ENCODE measurements around the gene WDR37.
"Not testable (repeated sequence)": the region's sequence is repeated elsewhere in the genome, so short reads cannot be mapped to it uniquely, and the experiment has no call there.

WDR37 gene

DNA sequence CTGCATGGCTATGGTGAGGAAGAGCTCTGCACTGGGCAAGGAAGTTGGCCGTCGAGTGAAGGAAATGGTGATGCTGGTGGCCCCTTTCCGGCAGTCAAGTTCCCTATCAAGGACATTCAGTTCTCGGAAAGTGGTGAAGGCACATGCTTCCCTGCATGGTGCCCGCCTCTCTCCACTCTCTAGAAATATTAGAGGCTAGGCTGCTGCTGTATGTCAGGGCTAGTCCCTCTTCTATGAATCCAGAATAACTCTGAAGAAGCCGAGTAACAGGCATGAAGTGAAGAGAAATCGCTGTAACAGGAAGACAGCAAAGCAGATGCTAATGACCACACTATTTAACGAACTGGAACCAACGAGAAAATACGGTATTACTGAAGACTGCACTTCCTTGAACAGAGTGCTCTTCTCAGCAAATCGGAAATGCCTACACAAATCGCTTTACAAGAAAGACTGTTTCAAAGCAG is 12.6 kb upstream of the WDR37 start:
- no peak for DNase-seq

DNA sequence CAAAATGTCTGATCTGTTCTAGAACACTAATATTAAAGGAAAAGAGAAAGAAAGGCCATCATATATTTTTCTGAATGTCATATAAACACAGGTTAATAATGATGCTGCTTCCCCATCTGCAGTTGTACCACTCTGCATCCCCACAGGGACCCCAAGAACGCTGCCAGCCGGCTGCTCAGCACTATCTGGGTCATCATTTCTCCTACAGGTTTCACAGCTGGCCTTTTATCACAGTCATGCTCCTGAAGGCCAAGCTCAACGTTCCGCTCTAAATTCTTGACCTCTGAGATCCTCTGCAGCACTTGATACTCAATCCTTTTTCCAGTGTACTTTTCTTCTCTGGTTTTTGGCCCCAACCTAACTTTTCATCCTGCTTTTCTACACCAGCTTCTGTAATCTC is 12.0 kb upstream of the WDR37 start:
- no peak for DNase-seq

DNA sequence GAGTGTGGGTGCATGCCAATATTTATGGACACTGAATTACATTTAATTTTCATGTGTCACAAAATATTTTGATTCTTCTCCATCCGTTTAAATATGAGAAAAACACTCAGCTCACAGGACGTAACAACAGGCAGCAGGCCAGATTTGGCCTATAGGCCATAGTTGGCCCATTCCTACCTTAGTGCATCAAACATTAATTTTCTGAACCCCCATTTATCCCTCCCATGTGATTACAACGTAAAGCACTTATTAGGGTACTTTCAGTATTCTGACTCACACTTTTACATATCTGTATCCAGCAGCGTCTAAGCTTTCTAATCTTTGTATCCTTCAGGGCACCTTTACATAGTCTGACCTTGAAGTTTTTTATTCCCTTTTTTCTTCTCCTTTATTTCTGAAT is 11.2 kb upstream of the WDR37 start:
- no peak for DNase-seq

DNA sequence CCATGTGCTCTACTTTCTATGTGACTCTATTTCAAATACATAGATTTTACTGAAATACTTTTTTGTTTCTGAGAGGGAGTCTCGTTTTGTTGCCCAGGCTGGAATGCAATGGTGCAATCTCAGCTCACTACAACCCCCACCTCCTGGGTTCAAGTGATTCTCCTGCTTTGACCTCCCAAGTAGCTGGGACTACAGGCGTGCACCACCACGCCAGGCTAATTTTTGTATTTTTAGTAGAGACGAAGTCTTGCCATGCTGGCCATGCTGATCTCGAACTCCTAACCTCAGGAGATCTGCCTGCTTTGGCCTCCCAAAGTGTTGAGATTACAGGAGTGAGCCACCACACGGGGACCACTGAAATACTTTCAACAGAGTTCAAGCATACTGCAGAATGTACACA is 10.8 kb upstream of the WDR37 start:
- DNase-seq, result no peak

DNA sequence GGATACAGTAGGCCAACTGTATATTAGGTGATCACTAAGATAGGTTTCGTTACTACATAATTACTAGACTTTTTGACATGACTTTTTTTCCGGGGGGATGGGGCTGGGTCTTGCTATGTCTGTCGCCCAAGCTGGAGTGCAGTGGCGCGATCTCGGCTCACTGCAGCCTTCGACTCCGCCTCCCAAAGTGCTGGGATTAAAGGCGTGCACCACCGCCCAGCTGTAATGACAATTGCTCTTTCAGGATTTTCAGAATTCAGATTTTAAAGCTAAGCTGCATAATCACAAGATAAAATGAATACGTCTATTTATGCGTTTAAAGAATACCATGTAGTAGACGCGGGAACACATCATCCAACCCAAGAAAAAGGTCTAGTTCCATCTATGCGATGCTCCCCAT is 8.2 kb upstream of the WDR37 start:
- no peak for DNase-seq

DNA sequence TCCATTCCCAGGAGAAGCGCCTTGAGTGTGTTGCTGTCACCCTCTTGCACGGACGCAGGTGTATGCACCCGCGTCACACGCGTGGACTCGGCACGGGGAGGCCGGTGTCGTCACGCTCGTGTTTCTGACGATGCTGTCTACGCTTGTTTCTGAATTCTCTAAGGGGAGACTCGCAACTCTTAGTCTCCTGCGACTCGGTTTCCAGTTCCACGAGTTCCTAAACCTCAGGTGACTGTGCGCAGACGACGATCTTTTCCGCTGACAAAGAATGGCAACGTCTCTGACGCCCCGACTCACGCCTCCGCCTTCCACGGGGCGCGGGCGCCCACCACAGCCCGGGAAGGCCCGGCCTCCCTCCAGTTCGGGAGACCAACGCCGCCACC is 7.8 kb upstream of the WDR37 start:
- DNase-seq, result no peak

DNA sequence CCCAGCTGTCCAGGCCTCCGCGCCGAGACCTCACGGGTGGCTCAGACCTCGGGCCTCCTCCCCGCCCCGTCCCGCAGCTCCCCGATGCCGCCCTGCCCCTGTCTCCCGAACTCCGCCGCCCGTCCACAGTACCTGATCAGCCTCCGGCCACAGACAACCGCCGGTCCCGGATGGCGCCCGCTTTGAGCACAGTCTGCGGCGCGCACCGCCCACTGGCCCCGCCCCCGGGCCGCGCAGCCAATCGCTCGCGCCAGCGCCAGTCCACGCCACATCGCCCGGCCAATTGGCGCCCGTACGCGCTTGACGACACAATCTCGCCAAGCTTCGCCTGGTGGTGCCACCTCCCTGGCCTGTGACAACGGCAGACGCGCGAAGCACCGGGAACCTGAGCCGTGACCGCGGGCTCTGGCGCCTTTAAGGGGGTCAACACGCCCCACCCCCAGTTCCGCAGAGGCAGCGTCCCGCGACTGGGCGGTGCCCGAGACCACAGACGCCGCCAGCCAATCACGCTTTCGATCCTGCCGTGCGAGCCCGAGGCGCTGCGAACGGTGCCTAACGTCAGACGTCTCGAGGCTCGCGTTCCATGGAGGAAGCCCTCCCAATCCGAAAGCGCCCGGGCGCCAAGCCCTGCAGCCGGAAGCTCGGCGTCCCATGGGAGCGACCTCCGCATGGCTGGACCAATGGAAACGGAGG is 7.3 kb upstream of the WDR37 start, which contains the start of gene IDI1:
TSS of gene IDI1 (minus strand) at position 388 of the 693 bp plus-strand sequence. CDS start at position 272, 116 bp downstream.
- peak; percentile 99 for DNase-seq

DNA sequence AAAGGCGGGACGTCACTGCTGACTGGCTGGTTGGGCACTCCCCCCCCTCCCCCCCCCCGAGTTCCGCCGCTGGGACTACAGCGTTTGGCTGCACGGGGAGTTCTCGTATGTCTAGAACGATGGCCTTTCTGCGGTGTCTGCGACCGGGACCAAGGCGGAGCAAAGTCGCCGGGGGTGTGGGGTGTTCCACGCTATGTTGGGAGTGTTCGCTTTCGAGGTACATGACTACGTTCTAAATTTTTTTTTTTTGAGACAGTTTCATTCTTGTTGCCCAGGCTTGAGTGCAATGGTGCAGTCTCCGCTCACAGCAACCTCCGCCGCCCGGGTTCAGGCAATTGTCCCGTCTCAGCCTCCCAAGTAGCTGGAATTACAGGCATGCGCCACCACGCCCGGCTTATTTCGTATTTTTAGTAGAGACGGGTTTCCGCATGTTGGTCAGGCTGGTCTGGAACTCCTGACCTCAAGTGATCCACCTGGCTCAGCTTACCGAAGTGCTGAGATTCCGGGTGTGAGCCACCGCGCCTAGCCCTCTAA is 6.7 kb upstream of the WDR37 start:
- no peak for DNase-seq

DNA sequence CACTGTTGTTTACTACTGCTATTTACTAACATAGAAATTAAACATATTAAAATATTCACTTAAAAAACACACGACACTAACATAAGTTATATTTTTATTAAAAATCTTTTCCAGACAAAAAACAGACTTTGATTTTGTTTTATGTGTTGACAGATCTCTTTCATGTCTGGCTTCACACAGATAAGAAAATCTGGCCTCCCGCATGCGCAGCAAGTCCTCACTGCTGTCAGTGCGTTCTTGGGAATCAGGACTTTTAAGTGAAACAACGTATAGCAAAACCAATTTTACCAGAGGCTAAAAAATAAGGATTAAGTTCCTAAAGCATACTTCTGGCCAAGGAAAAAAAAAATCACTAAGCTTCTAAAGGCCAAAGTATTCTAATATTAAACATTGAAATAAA is 6.0 kb upstream of the WDR37 start:
- no peak for DNase-seq

DNA sequence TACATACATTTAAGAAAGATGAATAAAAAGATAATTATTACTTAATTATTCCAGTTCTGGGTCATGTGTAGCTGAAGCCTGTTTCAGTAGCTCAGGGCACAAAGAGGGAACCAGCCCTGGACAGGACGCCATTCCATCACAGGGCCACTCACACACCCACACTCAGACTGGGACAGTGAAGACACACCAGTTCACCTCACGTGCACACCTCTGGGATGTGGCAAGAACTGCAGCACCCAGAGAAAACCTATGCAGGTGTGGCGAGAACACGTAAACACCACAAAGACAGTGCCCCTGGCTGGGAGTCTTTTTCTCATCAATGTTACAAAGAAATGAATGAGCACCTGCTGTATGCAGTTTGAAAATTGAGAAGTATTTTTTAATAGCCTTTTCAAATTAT is 5.6 kb upstream of the WDR37 start:
- no peak for DNase-seq

DNA sequence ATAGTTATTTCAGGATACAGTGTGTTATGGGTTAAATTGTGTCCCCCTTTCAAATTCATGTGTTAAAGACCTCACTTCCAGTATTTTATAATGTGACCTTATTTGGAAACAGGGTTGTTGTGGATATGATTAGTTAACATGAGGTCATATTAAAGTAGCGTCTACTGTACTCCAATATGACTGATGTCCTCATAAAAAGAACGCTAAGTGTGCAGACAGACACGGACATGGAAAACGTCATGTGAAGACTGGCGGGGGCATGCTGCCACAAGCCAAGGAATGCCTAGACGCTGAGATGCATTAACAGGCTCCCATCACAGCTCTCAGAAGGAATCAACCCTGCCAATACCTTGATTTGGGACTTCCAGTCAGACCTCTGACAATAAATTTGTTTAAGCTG is 1.5 kb upstream of the WDR37 start:
- no peak for DNase-seq

DNA sequence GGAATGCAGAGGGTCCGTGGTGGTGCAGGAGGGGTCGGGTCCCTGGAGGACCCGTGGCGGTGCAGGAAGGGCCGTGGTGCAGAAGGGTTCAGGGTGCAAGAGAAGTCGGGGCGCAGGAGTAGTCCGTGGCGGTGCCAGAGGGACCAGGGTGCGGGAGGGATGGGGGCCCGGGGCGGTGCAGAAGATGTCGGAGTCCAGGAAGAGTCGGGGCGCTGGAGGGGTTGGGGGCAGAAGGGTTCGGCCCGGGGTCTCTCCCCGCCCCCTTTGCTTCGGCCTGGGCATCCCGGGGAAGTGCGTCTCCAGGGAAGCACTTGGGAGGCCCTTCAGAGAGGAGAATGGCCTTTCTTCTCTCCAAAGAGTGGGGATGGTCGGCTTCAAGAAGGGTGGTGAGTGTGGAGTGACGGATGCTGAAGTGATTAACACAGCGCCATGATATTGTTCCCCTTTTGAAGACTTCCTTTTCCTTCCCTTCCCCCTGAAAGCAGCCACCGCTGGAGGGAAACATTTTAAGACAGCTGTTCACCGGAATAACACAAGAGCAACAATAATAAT is 997 bp downstream of the WDR37 start:
- DNase-seq, result no peak

DNA sequence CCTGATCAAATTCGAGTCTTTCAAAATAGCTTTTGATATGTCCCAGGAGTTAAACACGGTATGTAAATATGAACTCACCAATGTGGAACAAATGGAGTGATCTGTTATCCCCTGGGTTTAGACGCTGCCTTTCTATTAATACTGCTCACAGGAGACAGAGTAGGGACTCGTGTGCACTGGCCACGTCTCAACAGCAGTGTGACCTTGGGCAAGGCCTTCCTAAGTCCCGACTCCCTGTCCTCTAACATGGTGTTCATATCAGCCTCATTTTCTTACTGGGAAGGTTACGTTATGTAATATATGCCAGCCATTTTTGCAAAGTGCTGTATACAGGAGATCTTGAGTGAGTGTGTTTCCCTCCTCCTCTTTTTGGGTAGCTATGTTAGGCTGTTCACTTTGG is 1.8 kb downstream of the WDR37 start:
- DNase-seq, result no peak

DNA sequence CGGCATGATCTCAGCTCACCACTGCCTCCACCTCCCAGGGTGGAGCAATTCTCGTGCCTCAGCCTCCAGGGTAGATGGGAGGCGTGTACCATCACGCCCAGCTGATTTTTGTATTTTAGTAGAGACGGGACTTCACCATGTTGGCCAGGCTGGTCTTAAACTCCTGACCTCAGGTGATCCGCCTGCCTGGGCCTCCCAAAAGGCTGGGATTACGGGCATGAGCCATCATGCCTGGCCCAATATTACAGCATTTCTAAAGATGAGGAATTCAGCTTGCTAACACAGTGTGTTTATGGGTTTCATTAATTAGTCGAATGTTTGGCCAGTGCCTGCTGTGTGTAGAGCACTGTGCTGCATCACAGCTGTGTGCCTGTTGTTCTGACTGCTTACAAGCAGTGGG is 3.7 kb downstream of the WDR37 start:
- no peak for DNase-seq

DNA sequence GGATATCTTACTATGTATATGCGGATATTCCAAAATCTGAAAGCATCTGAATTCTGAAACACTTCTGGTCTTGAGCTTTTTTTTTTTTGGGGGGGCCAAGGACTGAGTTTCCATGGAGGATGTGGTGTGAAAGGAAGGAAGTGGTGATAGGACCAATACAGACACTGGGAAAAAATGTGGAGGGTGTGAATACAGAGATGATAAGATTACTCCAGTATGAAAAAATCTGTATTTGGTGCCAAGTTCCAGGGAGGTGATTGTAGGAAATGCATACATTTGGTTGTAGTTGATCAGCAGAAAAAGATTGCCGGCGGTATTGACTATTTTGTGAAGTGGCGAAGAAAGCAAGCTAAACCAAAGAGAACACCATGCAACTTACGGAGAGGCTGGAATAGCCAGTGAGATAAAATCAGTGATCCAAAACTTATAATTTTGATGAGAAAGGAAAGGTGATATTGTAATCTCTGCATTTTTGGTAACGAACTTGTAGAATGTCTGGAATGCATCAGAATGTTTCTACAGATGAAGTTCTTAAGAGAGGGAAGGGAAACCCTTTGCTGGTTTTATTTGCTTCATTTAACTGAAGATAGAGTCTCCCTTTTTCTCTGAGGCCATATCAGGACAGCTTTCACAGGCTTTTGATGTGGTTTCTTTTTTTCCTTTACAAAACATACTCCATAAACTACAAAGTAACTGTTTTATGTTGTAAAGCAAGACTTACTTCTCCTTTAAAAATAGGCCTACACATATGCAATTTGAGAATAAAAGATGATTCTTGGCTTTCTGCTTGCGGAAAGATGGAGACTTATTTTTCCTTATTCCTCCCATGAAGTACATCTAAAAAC is 6.0 kb downstream of the WDR37 start:
- DNase-seq, result no peak

DNA sequence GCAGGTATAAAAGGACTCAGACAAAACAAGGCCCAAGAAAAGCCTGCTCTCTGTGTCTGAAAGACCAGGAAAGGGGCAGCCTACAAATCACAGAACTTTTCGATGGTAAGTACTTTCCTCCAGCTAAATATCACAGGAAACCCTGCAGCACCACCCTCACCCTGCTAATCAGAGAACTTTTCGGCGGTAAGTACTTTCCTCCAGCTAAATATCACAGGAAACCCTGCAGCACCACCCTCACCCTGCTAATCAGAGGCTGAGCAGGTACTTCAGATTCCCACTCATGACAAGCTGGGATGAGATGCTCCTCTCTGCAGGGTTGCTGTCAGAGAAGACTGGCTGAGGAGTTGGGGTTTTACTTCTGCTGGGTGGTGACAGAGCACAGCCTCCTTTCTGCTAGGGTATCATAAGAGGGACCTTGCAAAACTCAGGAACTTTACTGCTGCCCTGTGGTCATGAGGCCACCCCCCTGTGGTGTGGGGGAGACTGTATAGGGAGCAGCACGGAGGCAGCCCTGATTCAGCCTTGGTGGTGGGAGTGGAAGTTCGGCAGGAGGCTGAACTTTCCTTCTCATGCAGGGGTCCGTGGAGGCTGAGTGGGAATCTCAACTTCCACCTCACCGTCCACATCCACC is 7.2 kb downstream of the WDR37 start:
- DNase-seq, result no peak

DNA sequence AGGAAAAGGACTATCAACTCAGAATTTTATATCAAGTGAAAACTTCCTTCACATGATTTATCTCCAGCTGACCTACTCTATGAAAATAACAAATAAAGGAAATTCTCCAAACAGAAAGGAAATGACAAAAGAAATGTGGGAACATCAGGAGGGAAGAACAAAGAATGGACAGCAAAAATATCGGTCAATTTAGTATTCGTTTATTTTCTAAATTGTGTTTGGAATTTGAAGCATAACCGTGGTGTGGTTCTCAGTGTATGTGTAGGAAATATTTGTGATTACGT is 8.7 kb downstream of the WDR37 start:
- no peak for DNase-seq

DNA sequence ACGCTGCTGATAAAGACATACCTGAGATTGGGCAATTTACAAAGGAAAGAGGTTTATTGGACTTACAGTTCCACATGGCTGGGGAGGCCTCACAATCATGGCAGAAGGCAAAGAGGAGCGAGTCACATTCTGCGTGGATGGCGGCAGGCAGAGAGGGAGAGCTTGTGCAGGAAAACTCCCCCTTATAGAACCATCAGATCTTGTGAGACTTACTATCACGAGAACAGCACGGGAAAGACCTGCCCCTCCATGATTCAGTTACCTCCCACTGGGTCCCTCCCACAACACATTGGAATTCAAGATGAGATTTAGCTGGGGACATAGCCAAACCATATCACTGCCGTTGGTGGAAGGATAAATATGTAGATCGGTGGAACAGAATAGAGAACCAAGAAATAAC is 10.5 kb downstream of the WDR37 start:
- DNase-seq, result not testable (repeated sequence)

DNA sequence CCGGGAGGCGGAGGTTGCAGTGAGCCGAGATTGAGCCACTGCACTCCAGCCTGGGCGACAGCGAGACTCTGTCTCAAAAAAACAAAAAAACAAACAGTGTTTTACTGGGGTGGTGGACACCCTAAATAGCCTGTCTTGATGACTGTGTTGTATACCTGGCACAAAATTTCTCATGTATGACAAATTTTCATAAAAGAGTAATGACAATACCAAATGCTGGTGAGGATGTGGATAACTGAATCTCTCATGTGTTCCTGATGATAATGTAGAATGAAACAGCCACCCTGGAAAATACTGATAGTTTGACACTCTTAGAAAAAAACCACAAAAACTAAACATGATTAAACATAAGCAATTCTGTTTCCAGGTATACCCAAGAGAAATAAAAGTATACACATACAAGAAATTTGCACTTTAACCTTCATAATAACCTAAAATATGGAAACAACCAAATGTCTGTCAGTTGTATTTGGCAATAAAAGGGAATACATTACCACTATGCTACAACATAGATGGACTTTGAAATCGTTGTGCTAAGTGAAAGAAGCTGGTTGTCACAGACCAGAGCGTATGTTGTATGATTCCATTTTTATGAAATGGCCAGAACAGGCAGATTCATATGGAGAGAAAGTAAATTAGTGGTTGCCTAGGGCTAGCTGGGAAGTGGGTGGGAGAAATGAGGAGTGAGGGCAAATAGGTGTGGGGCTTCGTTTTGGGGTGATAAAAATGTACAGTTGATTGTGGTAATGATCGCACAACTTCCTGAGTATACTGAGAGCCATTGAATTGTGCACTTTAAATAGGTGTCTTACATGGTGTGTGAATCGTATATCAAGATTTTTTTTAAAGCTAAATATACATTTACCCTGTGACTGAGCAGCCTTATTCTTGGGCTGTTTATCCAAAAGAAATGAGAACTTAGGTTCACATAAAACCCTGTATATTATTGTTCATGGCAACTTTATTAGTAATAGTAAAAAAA is 12.5 kb downstream of the WDR37 start:
- DNase-seq, result no peak

DNA sequence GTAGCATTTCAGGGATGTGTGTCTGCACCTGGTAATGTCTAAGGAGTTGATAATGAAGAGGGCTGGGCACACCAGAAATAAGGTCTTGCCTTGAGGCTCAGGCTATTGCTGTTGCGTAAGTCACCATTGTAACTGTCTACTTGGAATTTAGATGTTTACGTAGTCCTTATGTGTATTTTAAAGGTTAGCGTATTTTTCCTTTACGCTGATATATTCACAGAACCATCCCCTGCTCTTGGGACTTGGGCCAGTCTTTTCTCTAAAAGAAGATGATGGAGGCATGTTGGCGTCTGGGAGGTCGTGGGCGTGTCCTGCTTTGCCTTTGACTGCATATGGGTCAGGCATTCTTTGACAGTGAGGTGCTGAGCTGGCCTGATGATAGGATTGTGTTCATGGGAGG is 14.7 kb downstream of the WDR37 start:
- DNase-seq, result no peak

DNA sequence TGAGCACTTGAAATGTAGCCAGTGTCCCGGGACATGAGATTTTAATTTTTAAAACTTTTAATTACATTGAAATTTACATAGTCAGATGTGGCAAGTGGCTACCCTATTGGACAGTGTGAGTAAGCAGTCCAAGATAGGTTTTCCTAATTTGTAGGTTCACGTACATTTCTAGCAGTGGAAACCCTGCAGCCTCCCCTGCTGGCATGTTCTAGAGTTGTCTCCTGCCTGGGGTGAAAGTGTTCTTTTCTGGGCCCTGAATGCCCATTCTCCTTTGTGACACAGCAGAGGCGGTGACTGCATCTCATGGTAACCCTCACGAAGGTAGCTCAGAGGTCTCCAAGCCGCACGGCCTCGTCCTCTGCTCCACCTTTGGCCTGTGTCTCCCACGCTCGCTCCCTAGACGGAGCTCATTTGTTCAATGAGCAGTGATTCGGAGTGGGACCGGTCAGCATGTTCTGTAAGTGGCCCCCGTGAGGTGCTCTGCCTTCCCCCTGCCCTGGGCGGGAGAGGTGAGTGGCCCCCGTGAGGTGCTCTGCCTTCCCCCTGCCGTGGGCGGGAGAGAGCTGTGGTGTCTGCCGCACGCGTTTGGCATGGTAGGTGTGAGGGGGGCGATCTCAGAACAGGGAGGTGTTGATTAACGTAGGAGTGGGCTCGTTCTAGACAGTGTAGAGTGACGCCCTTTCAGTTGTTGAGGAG is 18.0 kb downstream of the WDR37 start:
- no peak for DNase-seq
